HL-60 (cell line): ENCODE results near the gene UNCX.

Experiments
- POLR2AphosphoS5 ChIP-seq: IDR thresholded peaks from 2 replicates; pipeline ENCODE4 v1.6.1; 2012; ENCODE audit warnings: low read depth
- TF ChIP-seq, protein P1 (sequence below): IDR thresholded peaks from one replicate; pipeline ENCODE4 v1.5.1; 2011; ENCODE audit warnings: low read length, control low read depth, inconsistent platforms; ENCODE audit not compliant: insufficient read depth

DNA sequence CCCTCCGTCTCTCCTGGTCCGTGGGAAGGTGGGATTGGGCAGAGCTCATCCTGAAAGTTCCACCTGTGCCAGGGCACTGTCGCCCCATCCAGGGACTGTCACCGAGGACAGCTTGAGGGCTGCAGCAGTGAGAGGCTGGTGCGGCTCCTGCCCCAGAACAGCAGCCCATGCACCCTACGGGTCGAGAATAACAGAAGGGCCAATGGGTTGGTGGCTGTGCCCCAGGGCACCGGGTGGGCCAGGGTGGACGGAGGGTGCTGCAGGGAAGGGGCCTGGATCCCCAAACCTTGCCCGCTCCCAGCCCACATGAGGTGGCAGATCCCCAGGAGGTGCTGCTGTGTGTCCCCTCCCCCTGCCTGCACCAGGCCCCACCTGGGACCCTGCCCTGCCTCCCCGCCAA, 23.9 kb downstream of the UNCX start:
- TF ChIP-seq, protein P1, sequence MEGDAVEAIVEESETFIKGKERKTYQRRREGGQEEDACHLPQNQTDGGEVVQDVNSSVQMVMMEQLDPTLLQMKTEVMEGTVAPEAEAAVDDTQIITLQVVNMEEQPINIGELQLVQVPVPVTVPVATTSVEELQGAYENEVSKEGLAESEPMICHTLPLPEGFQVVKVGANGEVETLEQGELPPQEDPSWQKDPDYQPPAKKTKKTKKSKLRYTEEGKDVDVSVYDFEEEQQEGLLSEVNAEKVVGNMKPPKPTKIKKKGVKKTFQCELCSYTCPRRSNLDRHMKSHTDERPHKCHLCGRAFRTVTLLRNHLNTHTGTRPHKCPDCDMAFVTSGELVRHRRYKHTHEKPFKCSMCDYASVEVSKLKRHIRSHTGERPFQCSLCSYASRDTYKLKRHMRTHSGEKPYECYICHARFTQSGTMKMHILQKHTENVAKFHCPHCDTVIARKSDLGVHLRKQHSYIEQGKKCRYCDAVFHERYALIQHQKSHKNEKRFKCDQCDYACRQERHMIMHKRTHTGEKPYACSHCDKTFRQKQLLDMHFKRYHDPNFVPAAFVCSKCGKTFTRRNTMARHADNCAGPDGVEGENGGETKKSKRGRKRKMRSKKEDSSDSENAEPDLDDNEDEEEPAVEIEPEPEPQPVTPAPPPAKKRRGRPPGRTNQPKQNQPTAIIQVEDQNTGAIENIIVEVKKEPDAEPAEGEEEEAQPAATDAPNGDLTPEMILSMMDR: no peak
- TF ChIP-seq POLR2AphosphoS5: no peak
